Stimulated activated CD8-positive, alpha-beta memory T cell treated with anti-CD3 and anti-CD28 coated beads, Interleukin-7, amount 100 ng/mL, for 4 hours (primary cell): ENCODE measurements around the gene NFATC2.
"Not testable (repeated sequence)": the region's sequence is repeated elsewhere in the genome, so short reads cannot be mapped to it uniquely, and the experiment has no call there.

ENCODE experiments used
- DNase-seq, 2 donors: peaks; one replicate each; pipeline ENCODE4 v3.0.0-alpha.2; 2020; ENCODE audit warnings: low read depth in 2 of 2

Gene NFATC2

GRCh38 chr20:51354769-51355319 is 187.7 kb downstream of the NFATC2 start:
- no peak for DNase-seq

DNA sequence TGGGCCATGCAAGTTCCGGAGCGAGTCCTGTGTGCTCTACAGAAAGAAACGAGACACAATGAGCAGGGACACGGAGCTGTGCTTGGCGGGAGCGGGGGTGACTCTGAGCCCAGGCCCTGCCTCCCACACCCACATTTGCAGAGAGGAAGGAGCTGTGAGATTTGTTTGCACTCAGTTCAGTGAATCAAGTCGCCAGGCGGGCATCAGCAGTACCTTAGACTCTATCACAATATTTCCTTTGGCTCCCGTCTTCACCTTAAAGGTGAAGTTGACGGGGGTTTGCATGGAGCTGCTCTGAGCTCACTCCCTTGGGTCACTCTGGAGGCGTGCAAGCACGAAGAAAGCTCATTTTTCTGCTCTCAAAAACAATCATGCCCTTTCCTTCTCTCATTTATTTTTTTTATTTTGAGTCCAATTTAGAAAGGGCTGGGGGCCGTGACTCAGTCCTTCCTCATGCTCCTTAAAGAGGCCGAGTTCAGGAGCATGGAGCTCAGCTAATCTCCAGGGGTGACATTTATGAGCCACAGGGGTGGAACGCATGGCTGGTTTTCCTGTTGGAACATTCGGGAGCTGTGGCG is 188.2 kb downstream of the NFATC2 start:
- DNase-seq, result no peak

DNA sequence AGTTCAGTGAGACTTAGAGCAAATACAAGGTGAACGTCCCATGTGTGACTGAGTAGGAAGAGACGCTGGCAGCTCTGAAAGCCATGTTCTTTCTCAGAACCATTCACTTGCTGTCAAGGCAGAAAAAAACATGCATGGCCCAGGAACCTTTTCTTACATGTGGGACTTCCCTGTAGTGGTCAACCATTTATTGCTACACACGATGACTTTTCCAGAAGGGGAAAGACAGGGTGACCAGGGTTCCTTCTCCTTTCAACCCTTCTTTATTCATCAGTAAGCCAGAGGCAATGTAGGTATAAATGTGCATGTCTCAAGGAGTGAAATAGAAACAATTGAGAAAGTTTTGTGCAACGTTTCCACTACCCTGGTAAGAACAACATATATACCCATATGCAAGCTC is 189.0 kb downstream of the NFATC2 start:
- no peak for DNase-seq

DNA sequence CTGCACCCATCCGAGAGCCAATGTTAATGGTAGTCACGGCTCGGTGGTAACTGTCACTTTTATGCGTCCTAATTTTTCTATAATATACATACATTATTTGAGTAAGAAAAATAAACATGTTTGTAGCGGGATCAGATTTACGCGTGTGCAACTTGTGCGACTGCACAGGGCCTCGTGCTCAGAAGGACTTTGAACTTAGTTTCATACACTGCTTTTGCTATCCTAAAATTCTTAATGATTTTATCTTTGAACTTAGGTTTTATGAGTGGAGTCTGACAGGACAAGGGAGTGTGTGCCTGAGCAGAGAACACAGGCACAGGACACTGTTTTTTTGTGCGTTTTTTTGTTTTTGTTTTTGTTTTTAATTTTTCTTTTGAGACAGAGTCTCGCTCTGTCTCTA is 189.7 kb downstream of the NFATC2 start:
- DNase-seq, result no peak

- DNase-seq, result no peak
Observed at GRCh38 chr20:51350941-51351631, 191.4 kb downstream of the NFATC2 start.

GRCh38 chr20:51348876-51349275 is 193.6 kb downstream of the NFATC2 start:
- no peak for DNase-seq

DNA sequence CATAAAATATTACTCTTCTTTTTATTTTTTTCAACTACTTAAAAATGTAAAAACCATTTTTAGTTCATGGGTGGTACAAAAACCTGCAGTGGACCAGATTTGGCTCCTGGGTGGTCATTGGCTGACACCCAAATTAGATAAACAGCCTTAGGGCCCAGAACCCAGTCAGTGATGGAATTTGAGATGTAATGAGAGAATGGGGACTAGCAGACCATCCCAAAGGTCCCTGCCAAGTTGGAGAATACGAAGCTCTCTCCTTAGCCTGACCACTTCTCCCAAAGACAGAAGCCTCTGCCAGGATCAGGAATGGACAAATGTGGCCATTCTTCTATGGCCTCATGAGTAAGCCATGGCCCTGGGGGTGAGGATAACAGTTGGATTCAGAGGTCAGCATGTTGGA is 194.7 kb downstream of the NFATC2 start:
- DNase-seq, result no peak

GRCh38 chr20:51346686-51347485 is 195.6 kb downstream of the NFATC2 start:
- no peak for DNase-seq

GRCh38 chr20:51345601-51346101 is 196.9 kb downstream of the NFATC2 start:
- no peak for DNase-seq

DNA sequence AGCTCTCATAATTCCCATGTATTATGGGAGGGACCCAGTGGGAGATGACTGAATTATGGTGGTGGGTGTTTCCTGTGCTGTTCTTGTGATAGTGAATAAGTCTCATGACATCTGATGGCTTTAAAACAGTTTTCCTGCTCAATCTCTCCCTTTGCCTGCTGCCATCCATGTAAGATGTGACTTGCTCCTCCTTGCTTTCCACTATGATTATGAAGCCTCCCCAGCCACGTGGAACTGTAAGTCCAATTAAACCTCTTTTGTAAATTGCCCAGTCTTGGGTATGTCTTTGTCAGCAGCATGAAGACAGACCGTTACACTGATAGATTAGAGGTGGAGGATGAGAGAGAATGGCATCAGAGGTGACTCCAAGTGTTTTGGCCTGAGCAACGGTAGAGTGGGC is 198.7 kb downstream of the NFATC2 start:
- DNase-seq, result not testable (repeated sequence)

DNA sequence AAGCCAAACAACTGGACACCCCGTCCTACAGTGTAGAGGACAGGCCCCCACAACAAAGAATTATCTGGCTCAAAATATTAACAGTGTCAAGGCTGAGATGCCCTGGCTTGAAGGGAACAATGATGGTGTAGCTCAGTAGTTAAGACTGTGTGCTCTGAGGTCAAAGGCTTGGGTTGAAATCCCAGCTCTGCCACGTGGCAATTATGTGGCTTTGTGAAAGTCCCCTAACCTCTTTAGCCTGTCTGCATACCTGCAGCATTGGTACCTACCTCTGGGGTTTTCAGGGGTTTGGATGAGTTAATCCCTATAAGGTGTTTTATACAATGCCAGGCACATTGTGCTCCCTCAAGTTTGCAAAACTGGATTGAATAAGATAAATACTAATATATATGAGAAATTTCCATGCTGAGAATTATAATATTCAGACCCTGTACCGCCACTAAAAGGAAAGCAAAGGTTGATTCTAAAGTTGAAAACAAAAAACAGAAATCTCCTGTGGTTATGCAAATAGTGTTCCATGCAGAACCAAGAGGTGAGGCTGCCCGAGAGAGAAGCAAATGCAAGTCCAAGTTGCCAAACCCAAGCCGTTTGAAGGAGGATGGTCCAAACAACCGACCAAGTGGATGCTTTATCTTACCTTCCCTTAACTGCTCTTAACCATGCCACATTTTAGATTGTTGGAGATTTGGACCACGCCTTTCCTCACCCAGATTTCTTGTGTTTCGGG is 199.8 kb downstream of the NFATC2 start:
- DNase-seq, result no peak

DNA sequence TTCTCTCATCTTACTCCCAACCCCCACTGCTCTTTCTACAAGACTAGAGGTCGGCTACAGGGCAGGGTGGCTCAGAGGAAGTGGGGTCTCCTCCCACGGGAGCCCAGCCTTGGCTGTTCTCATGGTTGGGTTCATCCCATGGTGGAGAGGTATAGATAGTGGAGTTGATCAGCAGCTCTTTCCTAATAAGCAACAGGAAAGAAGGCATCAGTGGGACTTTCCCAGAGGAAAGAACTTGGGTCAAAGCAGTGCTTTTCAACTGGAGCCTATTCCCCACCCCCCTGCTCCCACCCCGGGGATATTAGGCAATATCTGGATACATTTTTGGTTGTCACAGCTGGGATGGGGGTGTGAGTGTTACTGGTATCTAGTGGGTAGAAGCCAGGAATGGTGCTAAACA is 200.9 kb downstream of the NFATC2 start:
- no peak for DNase-seq

GRCh38 chr20:51340451-51340840 is 202.1 kb downstream of the NFATC2 start:
- DNase-seq, result no peak

DNA sequence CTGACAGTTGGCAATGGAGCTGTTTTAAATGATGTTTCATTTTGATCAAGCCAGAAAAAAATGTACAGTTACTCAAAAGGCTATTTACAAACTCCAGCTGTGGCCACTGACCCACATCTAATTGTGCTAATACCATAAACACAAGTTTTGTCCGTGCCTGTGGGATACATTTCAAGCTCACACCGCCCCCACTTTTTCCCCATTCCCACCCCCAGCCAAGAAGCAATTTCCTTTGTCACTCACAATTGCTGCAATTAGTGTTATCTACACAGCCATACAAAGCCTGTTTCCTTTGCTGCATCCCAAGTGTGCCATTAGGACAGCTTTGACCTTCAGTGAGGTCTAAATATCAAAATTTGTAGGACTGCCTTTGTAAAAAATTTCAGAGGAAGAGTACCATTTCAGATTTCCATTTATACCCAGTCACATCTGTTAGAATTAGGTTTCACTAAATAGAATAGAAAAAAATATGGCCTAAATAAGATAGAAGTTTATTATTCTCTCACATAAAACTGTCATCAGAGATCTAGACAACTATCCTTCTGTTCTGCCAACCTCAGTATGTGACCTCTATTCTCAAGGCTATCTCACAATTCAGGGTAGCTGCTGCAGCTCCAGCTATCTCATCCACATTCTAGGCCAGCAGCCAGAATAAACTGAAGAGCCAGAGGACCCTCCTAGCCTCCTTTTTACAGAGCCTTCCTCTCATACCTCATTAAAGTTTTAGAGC is 202.6 kb downstream of the NFATC2 start:
- no peak for DNase-seq

- no peak for DNase-seq
Observed at GRCh38 chr20:51338692-51339440, 203.7 kb downstream of the NFATC2 start.

DNA sequence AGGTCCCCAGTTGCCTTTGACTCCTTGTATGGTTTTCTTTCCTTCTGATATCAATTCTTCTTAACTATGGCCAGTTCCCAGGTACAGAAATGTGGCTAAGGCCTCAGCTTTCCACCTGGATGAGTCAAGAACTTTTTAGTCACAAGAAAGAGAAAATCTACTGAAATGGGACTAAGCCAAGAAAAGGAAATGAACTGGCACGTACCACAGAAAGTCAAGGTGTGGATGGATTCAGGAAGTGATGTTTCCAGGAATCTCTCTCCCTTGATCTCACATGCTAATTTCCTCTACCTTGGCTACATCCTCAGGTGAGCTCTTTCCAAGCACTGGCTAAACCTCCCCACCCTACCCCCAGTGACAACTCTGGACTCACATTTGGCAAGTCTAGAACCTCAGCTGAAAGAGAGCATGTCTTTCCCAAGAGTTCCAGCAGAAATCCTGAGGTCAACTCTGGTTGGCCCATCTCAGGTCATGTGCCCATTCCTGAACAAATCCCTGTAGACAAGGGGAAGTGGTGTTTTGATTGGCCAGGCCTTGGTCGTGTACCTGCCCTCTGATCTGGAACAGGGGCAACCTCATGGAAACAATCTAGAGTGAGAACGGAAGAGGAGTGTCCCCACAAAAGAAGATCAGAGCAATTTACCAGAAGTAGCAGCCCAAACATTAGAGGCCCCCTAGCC is 205.3 kb downstream of the NFATC2 start:
- DNase-seq, result no peak
